H1 (cell line): Measurements from ENCODE around the gene ZNF20. TPM values are rescaled to one million over a fixed set of nuclear protein-coding genes. Genes with fewer than 3 reads are reported as not detected.

Source experiments
- BACH1 ChIP-seq: IDR thresholded peaks from 2 replicates; pipeline ENCODE4 v1.6.1; 2012; ENCODE audit warnings: low read length, improper control_type of control experiment
- BRCA1 ChIP-seq: IDR thresholded peaks from 2 replicates; pipeline ENCODE4 v1.6.1; 2012; ENCODE audit warnings: low read depth, low read length, improper control_type of control experiment
- CEBPB ChIP-seq: IDR thresholded peaks from 2 replicates; pipeline ENCODE4 v1.6.1; 2012; ENCODE audit warnings: low read depth, low read length
- CREB1 ChIP-seq: IDR thresholded peaks from 2 replicates; pipeline ENCODE4 v1.6.1; 2012; ENCODE audit warnings: inconsistent platforms
- CTBP2 ChIP-seq: IDR thresholded peaks from 2 replicates; pipeline ENCODE4 v1.7.0; 2011; ENCODE audit warnings: borderline replicate concordance, mild to moderate bottlenecking, moderate library complexity, mixed read lengths, low read length; ENCODE audit not compliant: insufficient read depth, insufficient read length
- GTF2F1 ChIP-seq: IDR thresholded peaks from 2 replicates; pipeline ENCODE4 v1.6.1; 2012; ENCODE audit warnings: low read depth, low read length, improper control_type of control experiment, borderline replicate concordance
- NANOG ChIP-seq: IDR thresholded peaks from 2 replicates; pipeline ENCODE4 v1.6.1; 2011; ENCODE audit warnings: low read length, low read depth, mild to moderate bottlenecking, inconsistent platforms; ENCODE audit not compliant: insufficient read depth, poor library complexity, severe bottlenecking
- PHF8 ChIP-seq: fragments of 200-600 bp; sonication (generic); conservative IDR thresholded peaks from 2 replicates; pipeline ENCODE4 v1.7.1; 2012; ENCODE audit warnings: low read depth, mild to moderate bottlenecking, inconsistent platforms, low read length, moderate library complexity
- POLR2A ChIP-seq, 2 experiments: IDR thresholded peaks; 1 replicate in 1 of 2; 2 replicates in 1 of 2; pipeline ENCODE4 v1.6.1; 2011; ENCODE audit warnings: low read depth in 2 of 2, low read length in 2 of 2, mild to moderate bottlenecking in 2 of 2; ENCODE audit errors: control extremely low read depth in 1 of 2
- POLR2AphosphoS5 ChIP-seq: IDR thresholded peaks from 2 replicates; pipeline ENCODE4 v1.6.1; 2011; ENCODE audit warnings: low read depth, low read length
- RBBP5 ChIP-seq: IDR thresholded peaks from 2 replicates; pipeline ENCODE4 v1.7.1; 2012; ENCODE audit warnings: low read depth, mild to moderate bottlenecking, inconsistent platforms, low read length, moderate library complexity, borderline replicate concordance
- RXRA ChIP-seq: IDR thresholded peaks from 2 replicates; pipeline ENCODE4 v1.6.1; 2011; ENCODE audit warnings: low read depth, mild to moderate bottlenecking, low read length, moderate library complexity; ENCODE audit not compliant: insufficient read depth
- SAP30 ChIP-seq: fragments of 300-600 bp; sonication (generic); IDR thresholded peaks from 2 replicates; pipeline ENCODE4 v1.7.1; 2012; ENCODE audit warnings: low read length, moderate library complexity, mild to moderate bottlenecking, inconsistent platforms; ENCODE audit not compliant: insufficient read depth, insufficient replicate concordance
- SIN3A ChIP-seq, 2 experiments: IDR thresholded peaks in 1 of 2; conservative IDR thresholded peaks in 1 of 2; 2 replicates each; pipeline ENCODE4 v1.6.1; 2011 to 2012; ENCODE audit warnings: low read length in 2 of 2, improper control_type of control experiment in 1 of 2, low read depth in 1 of 2, mild to moderate bottlenecking in 1 of 2
- SIRT6 ChIP-seq: IDR thresholded peaks from one replicate; pipeline ENCODE4 v1.7.1; 2012; ENCODE audit warnings: low read length, inconsistent platforms
- SIX5 ChIP-seq: IDR thresholded peaks from 2 replicates; pipeline ENCODE4 v1.6.1; 2011; ENCODE audit warnings: mild to moderate bottlenecking, low read depth, low read length
- SP4 ChIP-seq: IDR thresholded peaks from 2 replicates; pipeline ENCODE4 v1.6.1; 2012; ENCODE audit warnings: low read length, inconsistent platforms
- TAF7 ChIP-seq: optimal IDR thresholded peaks from 2 replicates; pipeline ENCODE3; 2011; ENCODE audit warnings: low read depth, mild to moderate bottlenecking, inconsistent platforms, low read length, moderate library complexity, borderline replicate concordance
- polyA plus RNA-seq, 7 experiments: library from polyadenylated mRNA; depleted of rRNA in 3 of 7; stranded (reverse) in 5 of 7; unstranded in 2 of 7; fragments of >200 nt in 5 of 7; fragments of 200-250 nt in 2 of 7; gene quantifications; 1 replicate in 5 of 7; 2 replicates in 1 of 7; 4 replicates in 1 of 7; pipeline versions ENCODE4 v1.2.1 to v1.2.3, GENCODE V29; 2011 to 2013; ENCODE audit warnings: missing spikeins in 2 of 7, mixed read lengths in 2 of 7
- total RNA-seq: library from RNA; stranded (reverse); fragmentation: NEBNext Ultra II Directional; extraction: Animal tissue kit (Norgen Biotek cat#: 25700); gene quantifications from 2 replicates; pipeline ENCODE4 v1.2.1, GENCODE V29; 2021
- TF ChIP-seq, protein P1 (sequence below): IDR thresholded peaks from 2 replicates; pipeline ENCODE4 v1.6.1; 2012; ENCODE audit warnings: inconsistent platforms
- TF ChIP-seq, protein P2 (sequence below), 3 experiments: IDR thresholded peaks; 1 replicate in 2 of 3; 2 replicates in 1 of 3; pipeline versions ENCODE4 v1.5.1 to v1.6.1; 2011; ENCODE audit warnings: low read length in 3 of 3, mild to moderate bottlenecking in 3 of 3, inconsistent platforms in 2 of 3, low read depth in 1 of 3, moderate library complexity in 1 of 3; ENCODE audit not compliant: insufficient read depth in 1 of 3; ENCODE audit errors: control extremely low read depth in 1 of 3

ZNF20 gene
- total and polyA plus RNA-seq, 2 of the 8 experiments (the other 6 are each of a cell fraction or from before 2014, with no cell fraction given), result 1.6 to 9.0 TPM

DNA sequence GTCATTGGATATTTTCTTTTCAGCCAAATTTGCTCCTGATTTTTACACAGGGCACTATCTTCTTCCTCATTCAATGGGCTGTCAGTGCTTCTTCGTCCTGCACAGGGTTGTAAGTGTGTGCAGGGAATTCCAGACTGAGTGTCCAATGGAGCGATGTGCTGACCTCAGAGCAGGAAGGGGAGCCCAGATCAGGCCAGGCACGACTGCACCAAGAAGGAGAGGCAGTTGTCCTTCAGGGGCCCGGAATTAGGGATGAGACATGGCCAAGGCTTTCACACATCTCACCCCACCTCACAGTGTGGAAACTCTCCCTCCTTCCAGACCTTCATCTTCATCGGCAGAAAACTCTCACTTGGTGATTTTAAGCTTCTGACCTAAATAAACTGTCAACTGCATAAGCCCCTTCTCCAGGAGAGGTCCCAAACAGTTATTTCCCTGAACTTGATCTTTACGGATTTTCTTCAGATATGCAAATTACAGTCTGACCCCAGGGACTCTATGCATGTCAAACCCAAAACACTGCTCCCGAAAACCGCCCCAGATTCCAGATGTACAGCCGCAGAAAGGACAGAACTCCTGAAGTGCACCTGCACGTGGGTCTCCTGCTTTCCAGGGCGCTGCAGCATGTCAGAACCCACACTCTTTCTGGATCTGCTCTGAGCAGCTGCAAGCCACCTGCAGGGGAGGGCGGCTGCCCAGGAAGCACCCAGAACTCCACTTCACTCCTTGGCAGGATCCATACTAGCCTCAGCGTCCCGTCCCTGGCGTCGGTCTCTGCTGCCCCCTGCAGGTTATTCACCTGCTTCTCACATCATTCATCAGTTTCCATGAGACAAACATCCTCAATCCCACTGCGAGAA is 625 bp upstream of the ZNF20 start (continued):
- TF ChIP-seq SIX5, result no peak
- TF ChIP-seq GTF2F1, result no peak
- no peak for TF ChIP-seq CEBPB
- TF ChIP-seq PHF8, result no peak
- peak; percentile 37; the same call in 1 of the 2 replicates for TF ChIP-seq CREB1
- TF ChIP-seq POLR2A (IDR thresholded peaks at IDR 0.05; ENCODE audit: control extremely low read depth in 1 of 2, low read depth in 2 of 2, low read length in 2 of 2), result no peak
- TF ChIP-seq CTBP2, result no peak
- TF ChIP-seq SAP30, result no peak
- TF ChIP-seq BRCA1, result 0 out of 2 replicates have a peak, but pooled peaks have one; percentile 25
- TF ChIP-seq, protein P1, sequence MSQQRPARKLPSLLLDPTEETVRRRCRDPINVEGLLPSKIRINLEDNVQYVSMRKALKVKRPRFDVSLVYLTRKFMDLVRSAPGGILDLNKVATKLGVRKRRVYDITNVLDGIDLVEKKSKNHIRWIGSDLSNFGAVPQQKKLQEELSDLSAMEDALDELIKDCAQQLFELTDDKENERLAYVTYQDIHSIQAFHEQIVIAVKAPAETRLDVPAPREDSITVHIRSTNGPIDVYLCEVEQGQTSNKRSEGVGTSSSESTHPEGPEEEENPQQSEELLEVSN, result peak; percentile 36; the same call in 1 of the 2 replicates
- peak in 1 of 2 experiments; percentile 70; a peak in 1 of 4 replicates for TF ChIP-seq SIN3A (conservative IDR thresholded peaks at IDR 0.05 in 1 of 2, IDR thresholded peaks at IDR 0.05 in 1 of 2; ENCODE audit: low read depth in 1 of 2, low read length in 2 of 2)
- no peak for TF ChIP-seq SP4
- TF ChIP-seq, protein P2, sequence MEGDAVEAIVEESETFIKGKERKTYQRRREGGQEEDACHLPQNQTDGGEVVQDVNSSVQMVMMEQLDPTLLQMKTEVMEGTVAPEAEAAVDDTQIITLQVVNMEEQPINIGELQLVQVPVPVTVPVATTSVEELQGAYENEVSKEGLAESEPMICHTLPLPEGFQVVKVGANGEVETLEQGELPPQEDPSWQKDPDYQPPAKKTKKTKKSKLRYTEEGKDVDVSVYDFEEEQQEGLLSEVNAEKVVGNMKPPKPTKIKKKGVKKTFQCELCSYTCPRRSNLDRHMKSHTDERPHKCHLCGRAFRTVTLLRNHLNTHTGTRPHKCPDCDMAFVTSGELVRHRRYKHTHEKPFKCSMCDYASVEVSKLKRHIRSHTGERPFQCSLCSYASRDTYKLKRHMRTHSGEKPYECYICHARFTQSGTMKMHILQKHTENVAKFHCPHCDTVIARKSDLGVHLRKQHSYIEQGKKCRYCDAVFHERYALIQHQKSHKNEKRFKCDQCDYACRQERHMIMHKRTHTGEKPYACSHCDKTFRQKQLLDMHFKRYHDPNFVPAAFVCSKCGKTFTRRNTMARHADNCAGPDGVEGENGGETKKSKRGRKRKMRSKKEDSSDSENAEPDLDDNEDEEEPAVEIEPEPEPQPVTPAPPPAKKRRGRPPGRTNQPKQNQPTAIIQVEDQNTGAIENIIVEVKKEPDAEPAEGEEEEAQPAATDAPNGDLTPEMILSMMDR (IDR thresholded peaks at IDR 0.05; ENCODE audit: control extremely low read depth in 1 of 3, insufficient read depth in 1 of 3, low read depth in 1 of 3, low read length in 3 of 3), result peak; percentile 83 to 98 (median 89)
- TF ChIP-seq BACH1, result no peak
- TF ChIP-seq POLR2AphosphoS5, result peak; percentile 15; the same call in 1 of the 2 replicates
- no peak for TF ChIP-seq TAF7
- no peak for TF ChIP-seq NANOG
- TF ChIP-seq SIRT6, result no peak
- TF ChIP-seq RXRA, result no peak
- TF ChIP-seq RBBP5, result 0 out of 2 replicates have a peak, but pooled peaks have one; percentile 9
